H1 (cell line): ENCODE measurements around the gene PROK2. TPM values are rescaled to one million over a fixed set of nuclear protein-coding genes. Genes with fewer than 3 reads are reported as not detected.

Experiments used
- CTCF ChIA-PET: fragments of 300-600 bp; sonication (Branson Sonifier 250); formaldehyde crosslinking; loops from one replicate; lab custom pipeline; 2021; ENCODE audit not compliant: partially characterized antibody; lab: Charles Lee
- POLR2A ChIA-PET: fragments of 300-600 bp; sonication (Branson Sonifier 250); formaldehyde crosslinking; loops from one replicate; lab custom pipeline; 2021; ENCODE audit warnings: inconsistent platforms; ENCODE audit not compliant: partially characterized antibody; lab: Charles Lee
- DNase-seq, 2 experiments: peaks; one replicate each; pipeline versions ENCODE4 v3.0.0 to v3.0.0-alpha.2; 2010 to 2022; ENCODE audit warnings: low spot score in 2 of 2, low read depth in 1 of 2, mixed read lengths in 1 of 2
- FAIRE-seq: peaks from 2 replicates; lab custom pipeline; 2011; peaks lifted over from hg19 to GRCh38; lab: Jason Lieb, UNC
- H2AFZ ChIP-seq: 2 replicates; pipeline ENCODE4 v1.8.1; 2012; ENCODE audit warnings: low read length, inconsistent platforms
- H2AK5ac ChIP-seq: 2 replicates; pipeline ENCODE4 v1.6.1; 2013; ENCODE audit warnings: low read depth, low read length
- H2BK120ac ChIP-seq: replicated peaks from 2 replicates; pipeline ENCODE3; 2013; ENCODE audit warnings: low read depth, low read length, inconsistent platforms
- H2BK12ac ChIP-seq: 2 replicates; pipeline ENCODE4 v1.6.1; 2013; ENCODE audit warnings: low read depth, low read length
- H2BK15ac ChIP-seq: 2 replicates; pipeline ENCODE4 v1.6.1; 2013; ENCODE audit warnings: low read length
- H2BK20ac ChIP-seq: 2 replicates; pipeline ENCODE4 v1.6.1; 2013; ENCODE audit warnings: low read length
- H2BK5ac ChIP-seq: 2 replicates; pipeline ENCODE4 v1.6.1; 2013; ENCODE audit warnings: low read depth, low read length
- H3K14ac ChIP-seq: 2 replicates; pipeline ENCODE4 v1.6.1; 2013; ENCODE audit warnings: inconsistent platforms; ENCODE audit not compliant: insufficient read length
- H3K18ac ChIP-seq: 2 replicates; pipeline ENCODE4 v1.6.1; 2013; ENCODE audit warnings: low read length; ENCODE audit errors: extremely low read depth
- H3K23ac ChIP-seq: 2 replicates; pipeline ENCODE4 v1.6.1; 2013; ENCODE audit warnings: inconsistent platforms; ENCODE audit not compliant: insufficient read length
- H3K23me2 ChIP-seq: 2 replicates; pipeline ENCODE4 v1.6.1; 2013; ENCODE audit warnings: low read depth, low read length
- H3K27ac ChIP-seq: 2 replicates; pipeline ENCODE4 v1.6.1; 2011; ENCODE audit warnings: low read depth, low read length, inconsistent platforms
- H3K27me3 ChIP-seq, 4 experiments: replicated peaks in 1 of 4; 1 replicate in 1 of 4; 2 replicates in 3 of 4; pipeline versions ENCODE4 v1.6.1 to v1.8.1; 2011 to 2013; ENCODE audit warnings: low read length in 3 of 4, mild to moderate bottlenecking in 3 of 4, inconsistent platforms in 2 of 4, mixed read lengths in 2 of 4, moderate library complexity in 1 of 4; ENCODE audit not compliant: control insufficient read depth in 3 of 4, insufficient read depth in 3 of 4; ENCODE audit errors: extremely low read depth in 1 of 4
- H3K36me3 ChIP-seq, 4 experiments: 2 replicates each; pipeline versions ENCODE4 v1.6.1 to v1.8.1; 2011 to 2013; ENCODE audit warnings: mild to moderate bottlenecking in 4 of 4, low read length in 3 of 4, moderate library complexity in 2 of 4, control low read depth in 1 of 4, inconsistent platforms in 1 of 4; ENCODE audit not compliant: insufficient read depth in 4 of 4, control insufficient read depth in 2 of 4
- H3K4ac ChIP-seq: replicated peaks from 2 replicates; pipeline ENCODE3; 2013; ENCODE audit warnings: low read length, low read depth, mixed read lengths, inconsistent platforms; ENCODE audit not compliant: insufficient read length
- H3K4me1 ChIP-seq, 4 experiments: replicated peaks in 1 of 4; 1 replicate in 1 of 4; 2 replicates in 3 of 4; pipeline versions ENCODE4 v1.6.1 to v1.8.1; 2011 to 2013; ENCODE audit warnings: low read length in 3 of 4, inconsistent platforms in 2 of 4, mixed read lengths in 1 of 4; ENCODE audit not compliant: insufficient read depth in 4 of 4, control insufficient read depth in 3 of 4
- H3K4me2 ChIP-seq, 2 experiments: 2 replicates each; pipeline versions ENCODE4 v1.6.1 to v1.8.1; 2011 to 2013; ENCODE audit warnings: low read depth in 2 of 2, low read length in 2 of 2, control low read depth in 1 of 2, inconsistent platforms in 1 of 2, mild to moderate bottlenecking in 1 of 2; ENCODE audit not compliant: insufficient read depth in 1 of 2
- H3K4me3 ChIP-seq, 4 experiments: fragments of 200-600, 300-600 bp in 1 of 4; sonication (generic), shearing (Covaris generic), sonication (Bioruptor Twin) in 1 of 4; 2 replicates each; pipeline versions ENCODE4 v1.5.1 to v1.8.1; 2011 to 2016; ENCODE audit warnings: low read length in 4 of 4, low read depth in 3 of 4, control low read depth in 2 of 4, inconsistent platforms in 2 of 4, mild to moderate bottlenecking in 2 of 4, mixed read lengths in 1 of 4, moderate library complexity in 1 of 4; ENCODE audit not compliant: insufficient read depth in 2 of 4; ENCODE audit errors: extremely low read depth in 1 of 4
- H3K56ac ChIP-seq: replicated peaks from 2 replicates; pipeline ENCODE3; 2013; ENCODE audit warnings: low read depth, mild to moderate bottlenecking, mixed read lengths, low read length, inconsistent platforms; ENCODE audit not compliant: insufficient read length
- H3K79me1 ChIP-seq: 2 replicates; pipeline ENCODE4 v1.6.1; 2013; ENCODE audit warnings: low read depth, low read length, control low read depth
- H3K79me2 ChIP-seq, 2 experiments: 2 replicates each; pipeline versions ENCODE4 v1.6.1 to v1.8.1; 2012 to 2013; ENCODE audit warnings: low read length in 2 of 2, mild to moderate bottlenecking in 2 of 2, inconsistent platforms in 1 of 2; ENCODE audit not compliant: insufficient read depth in 2 of 2, control insufficient read depth in 1 of 2
- H3K9ac ChIP-seq, 4 experiments: replicated peaks in 1 of 4; 1 replicate in 1 of 4; 2 replicates in 3 of 4; pipeline versions ENCODE4 v1.6.1 to v1.8.1; 2011 to 2013; ENCODE audit warnings: low read depth in 3 of 4, low read length in 3 of 4, control low read depth in 2 of 4, mild to moderate bottlenecking in 2 of 4, moderate library complexity in 2 of 4, inconsistent platforms in 1 of 4; ENCODE audit errors: extremely low read depth in 1 of 4
- H3K9me3 ChIP-seq, 2 experiments: 2 replicates each; pipeline versions ENCODE4 v1.6.1 to v1.8.1; 2012 to 2013; ENCODE audit warnings: mild to moderate bottlenecking in 2 of 2, moderate library complexity in 2 of 2, control low read depth in 1 of 2, inconsistent platforms in 1 of 2, low read depth in 1 of 2, low read length in 1 of 2, mixed read lengths in 1 of 2; ENCODE audit not compliant: insufficient read depth in 2 of 2
- H4K20me1 ChIP-seq, 2 experiments: replicated peaks in 1 of 2; 2 replicates each; pipeline versions ENCODE3 to v1.8.1; 2011 to 2013; ENCODE audit warnings: inconsistent platforms in 2 of 2, low read length in 2 of 2, mild to moderate bottlenecking in 1 of 2; ENCODE audit not compliant: insufficient read depth in 2 of 2, control insufficient read depth in 1 of 2
- H4K5ac ChIP-seq: 2 replicates; pipeline ENCODE4 v1.6.1; 2013; ENCODE audit warnings: low read length, low read depth, mixed read lengths, inconsistent platforms; ENCODE audit not compliant: insufficient read length
- H4K8ac ChIP-seq: 2 replicates; pipeline ENCODE4 v1.8.0; 2013; ENCODE audit warnings: mild to moderate bottlenecking, moderate library complexity, low read length, inconsistent platforms; ENCODE audit not compliant: insufficient read depth; ENCODE audit errors: extremely low read depth
- H4K91ac ChIP-seq: replicated peaks from 2 replicates; pipeline ENCODE3; 2013; ENCODE audit warnings: low read length, mixed read lengths, inconsistent platforms; ENCODE audit not compliant: insufficient read length
- BCL11A ChIP-seq, 2 experiments: IDR thresholded peaks; one replicate each; pipeline ENCODE4 v1.6.1; 2011; ENCODE audit warnings: low read depth in 2 of 2, low read length in 2 of 2, mild to moderate bottlenecking in 2 of 2
- CHD2 ChIP-seq: IDR thresholded peaks from 2 replicates; pipeline ENCODE4 v1.6.1; 2012; ENCODE audit warnings: low read length, improper control_type of control experiment
- CTCF ChIP-seq, 3 experiments: IDR thresholded peaks; 1 replicate in 2 of 3; 2 replicates in 1 of 3; pipeline versions ENCODE4 v1.5.1 to v1.6.1; 2011; ENCODE audit warnings: low read length in 3 of 3, mild to moderate bottlenecking in 3 of 3, inconsistent platforms in 2 of 3, low read depth in 1 of 3, moderate library complexity in 1 of 3; ENCODE audit not compliant: insufficient read depth in 1 of 3; ENCODE audit errors: control extremely low read depth in 1 of 3
- GTF2F1 ChIP-seq: IDR thresholded peaks from 2 replicates; pipeline ENCODE4 v1.6.1; 2012; ENCODE audit warnings: low read depth, low read length, improper control_type of control experiment, borderline replicate concordance
- JUND ChIP-seq: IDR thresholded peaks from 2 replicates; pipeline ENCODE4 v1.6.1; 2011; ENCODE audit warnings: mild to moderate bottlenecking, improper control_type of control experiment, low read length
- KDM5A ChIP-seq: fragments of 200-600 bp; IDR thresholded peaks from 2 replicates; pipeline ENCODE4 v1.7.1; 2012; ENCODE audit warnings: mild to moderate bottlenecking, low read length, inconsistent platforms, mixed read lengths
- MAX ChIP-seq: IDR thresholded peaks from 2 replicates; pipeline ENCODE4 v1.6.1; 2012; ENCODE audit warnings: inconsistent platforms
- SIN3A ChIP-seq, 2 experiments: IDR thresholded peaks in 1 of 2; conservative IDR thresholded peaks in 1 of 2; 2 replicates each; pipeline ENCODE4 v1.6.1; 2011 to 2012; ENCODE audit warnings: low read length in 2 of 2, improper control_type of control experiment in 1 of 2, low read depth in 1 of 2, mild to moderate bottlenecking in 1 of 2
- TAF7 ChIP-seq: optimal IDR thresholded peaks from 2 replicates; pipeline ENCODE3; 2011; ENCODE audit warnings: low read depth, mild to moderate bottlenecking, inconsistent platforms, low read length, moderate library complexity, borderline replicate concordance
- WGBS, 2 experiments: shearing (Covaris generic) in 1 of 2; methylation state at CpG; one replicate each; pipeline versions ENCODE4 v1.1.6 to v1.1.7; 2013 to 2015; ENCODE audit warnings: low lambda C conversion rate in 2 of 2, mixed read lengths in 2 of 2, inconsistent platforms in 1 of 2, low coverage in 1 of 2, missing lambda C conversion rate in 1 of 2; ENCODE audit not compliant: insufficient replicate concordance in 2 of 2, insufficient coverage in 1 of 2, insufficient read length in 1 of 2; ENCODE audit errors: extremely low coverage in 1 of 2, missing lambda C conversion rate in 1 of 2; 5-methylcytosine and 5-hydroxymethylcytosine counted together
- polyA plus RNA-seq, 7 experiments: library from polyadenylated mRNA; depleted of rRNA in 3 of 7; stranded (reverse) in 5 of 7; unstranded in 2 of 7; fragments of >200 nt in 5 of 7; fragments of 200-250 nt in 2 of 7; gene quantifications; 1 replicate in 5 of 7; 2 replicates in 1 of 7; 4 replicates in 1 of 7; pipeline versions ENCODE4 v1.2.1 to v1.2.3, GENCODE V29; 2011 to 2013; ENCODE audit warnings: missing spikeins in 2 of 7, mixed read lengths in 2 of 7
- total RNA-seq: library from RNA; stranded (reverse); fragmentation: NEBNext Ultra II Directional; extraction: Animal tissue kit (Norgen Biotek cat#: 25700); gene quantifications from 2 replicates; pipeline ENCODE4 v1.2.1, GENCODE V29; 2021

The PROK2 gene
- total and polyA plus RNA-seq, 2 of the 8 experiments (the other 6 are each of a cell fraction or from before 2014, with no cell fraction given), result 0.50 to 1.8 TPM

DNA sequence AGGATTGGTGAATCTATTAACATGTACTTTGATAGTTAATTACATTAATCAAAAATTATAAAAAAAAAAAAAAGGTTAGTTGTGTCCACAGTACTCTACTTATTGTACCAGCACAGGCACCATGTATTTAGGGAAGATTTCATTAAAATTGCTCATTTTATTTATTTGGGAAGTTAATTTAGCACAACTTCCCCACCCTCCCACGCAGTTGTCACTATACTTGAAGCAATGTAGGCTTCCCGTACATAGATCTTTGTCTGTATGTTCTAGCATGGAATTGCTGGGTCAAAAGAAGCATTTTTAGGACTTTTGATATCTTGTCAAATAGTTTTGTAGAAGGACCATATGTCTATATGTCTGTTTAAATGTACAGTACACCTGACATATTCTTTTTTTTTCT, 26.9 kb downstream of the PROK2 start:
- Histone ChIP-seq H2BK120ac (no peak overlapping the region), H3K79me2 (no peaks in the 10 kb centered on the region; a peak in 1 of 4 replicates), H3K4ac (no peak overlapping the region), H2AK5ac (no peak overlapping the region), H3K14ac (no peak overlapping the region), H3K4me2 (no peak overlapping the region), H2BK5ac (no peak overlapping the region), H3K23me2 (peaks cover 10% of the 10 kb centered on the region; the same call in 1 of the 2 replicates), H4K20me1 (no peaks in the 10 kb centered on the region), H4K8ac (no peak overlapping the region), H3K27me3 (peaks cover 9 to 26% (median 21%) of the 10 kb centered on the region in 4 experiments; a peak in 6 of 7 replicates), H3K9ac (no peak overlapping the region), H3K27ac (no peak overlapping the region), H2AFZ (no peak overlapping the region), H3K4me3 (no peak overlapping the region), H2BK20ac (no peak overlapping the region), H4K5ac (no peak overlapping the region), H4K91ac (no peak overlapping the region), H2BK15ac (no peak overlapping the region), H3K23ac (no peak overlapping the region), H3K4me1 (peaks cover 0 to 7% (median 5%) of the 10 kb centered on the region in 4 experiments), H3K56ac (no peak overlapping the region), H3K79me1 (no peaks in the 10 kb centered on the region), H2BK12ac (no peak overlapping the region), H3K9me3 (no peaks in the 10 kb centered on the region), H3K36me3 (no peaks in the 10 kb centered on the region), H3K18ac (no peak overlapping the region)
- 96% methylated on average over 2 of the region's 2 CpGs; no CpG with 5 or more reads in 1 of the 2 experiments for WGBS, 2 experiments
- POLR2A ChIA-PET, result no interaction called here
- DNase-seq (no peak), FAIRE-seq (no peak)
- TF ChIP-seq CTCF (IDR thresholded peaks at IDR 0.05; ENCODE audit: control extremely low read depth in 1 of 3, insufficient read depth in 1 of 3, low read depth in 1 of 3, low read length in 3 of 3), result no peak
- TF ChIP-seq MAX, result no peak
- no peak for TF ChIP-seq GTF2F1
- TF ChIP-seq CHD2, result no peak
- no peak for TF ChIP-seq KDM5A
- TF ChIP-seq SIN3A (conservative IDR thresholded peaks at IDR 0.05 in 1 of 2, IDR thresholded peaks at IDR 0.05 in 1 of 2; ENCODE audit: low read depth in 1 of 2, low read length in 2 of 2), result no peak
- TF ChIP-seq BCL11A (IDR thresholded peaks at IDR 0.05; ENCODE audit: low read depth in 2 of 2, low read length in 2 of 2), result no peak
- no peak for TF ChIP-seq JUND
- no peak for TF ChIP-seq TAF7
- CTCF ChIA-PET, result interaction anchor here (0.8 to 2.0 kb wide), 2 partner anchors 29 to 118 kb away, joined by 3 to 5 read pairs; no protein-coding TSS in a partner anchor
